Kidney (tissue), 14 donors: ENCODE measurements around the gene CMSS1. TPM values are rescaled to one million over a fixed set of nuclear protein-coding genes. Genes with fewer than 3 reads are reported as not detected.
A peak's percentile ranks its signal among the peaks of the same experiment; 100 is the strongest.

ENCODE experiments used
- DNase-seq, 5 donors: peaks; one replicate each; pipeline ENCODE4 v3.0.0-alpha.2; 2013 to 2020
- FAIRE-seq: peaks from 2 replicates; lab custom pipeline; 2012; peaks lifted over from hg19 to GRCh38; lab: Jason Lieb, UNC
- H3K27ac ChIP-seq, 2 donors: one replicate each; pipeline ENCODE4 v1.7.0; 2013; ENCODE audit warnings: low read depth in 2 of 2, low read length in 2 of 2, inconsistent platforms in 1 of 2
- H3K27me3 ChIP-seq: one replicate; pipeline ENCODE4 v1.7.1; 2013; ENCODE audit warnings: low read length, inconsistent platforms; ENCODE audit not compliant: control insufficient read depth, insufficient read depth
- H3K36me3 ChIP-seq, 3 donors: one replicate each; pipeline versions ENCODE4 v1.7.0 to v1.7.1; 2013; ENCODE audit warnings: low read length in 3 of 3, control low read depth in 1 of 3, inconsistent platforms in 1 of 3; ENCODE audit not compliant: insufficient read depth in 3 of 3, control insufficient read depth in 2 of 3
- H3K4me1 ChIP-seq, 3 donors: one replicate each; pipeline versions ENCODE4 v1.7.0 to v1.7.1; 2013; ENCODE audit warnings: low read length in 3 of 3, inconsistent platforms in 1 of 3, low read depth in 1 of 3; ENCODE audit not compliant: control insufficient read depth in 2 of 3, insufficient read depth in 2 of 3
- H3K4me3 ChIP-seq, 3 donors: one replicate each; pipeline versions ENCODE4 v1.7.0 to v1.8.1; 2013; ENCODE audit warnings: low read length in 3 of 3, control low read depth in 1 of 3, inconsistent platforms in 1 of 3
- H3K9ac ChIP-seq, 3 donors: one replicate each; pipeline versions ENCODE4 v1.7.0 to v1.7.1; 2013; ENCODE audit warnings: low read length in 3 of 3, control low read depth in 1 of 3, inconsistent platforms in 1 of 3
- H3K9me3 ChIP-seq, 3 donors: one replicate each; pipeline versions ENCODE4 v1.7.0 to v1.7.1; 2013; ENCODE audit warnings: low read length in 3 of 3, control low read depth in 1 of 3, inconsistent platforms in 1 of 3; ENCODE audit not compliant: control insufficient read depth in 2 of 3, insufficient read depth in 1 of 3
- CTCF ChIP-seq: IDR thresholded peaks from 3 replicates; pipeline ENCODE4 v1.5.1; 2012; ENCODE audit warnings: mild to moderate bottlenecking, moderate library complexity, borderline replicate concordance; ENCODE audit not compliant: insufficient read depth; ENCODE audit errors: extremely low read depth
- intact Hi-C: fragments of 100-400 bp; cut with DNase I; formaldehyde crosslinking; loops from one replicate; pipeline ENCODE4 v1.11.1; 2022
- polyA plus RNA-seq: library from polyadenylated mRNA; stranded (reverse); fragments of 350-450 nt; fragmentation: Illumina TruSeq; extraction: RNeasy Lipid Tissue Mini Kit (QIAGEN cat#74804); gene quantifications from one replicate; pipeline ENCODE4 v1.2.3, GENCODE V29; 2014; ENCODE audit warnings: low read depth, low replicate concordance; ENCODE audit not compliant: insufficient read depth
- total RNA-seq: library from RNA; stranded (reverse); fragmentation: NEBNext Ultra II Directional; extraction: Animal tissue kit (Norgen Biotek cat#: 25700); gene quantifications from one replicate; pipeline ENCODE4 v1.2.1, GENCODE V29; 2021
- donor health status: control.
- donor health status: control.
- donor health status: control.
- donor health status: control.
- donor health status: control.
- donor health status: DM: yes; HTN: yes; CAD: no.
- donor health status: Normal renal cell carcinoma (clear cell type).

The CMSS1 gene
- total and polyA plus RNA-seq, 2 donors from 2014 or later: 26.4 to 27.0 TPM

DNA sequence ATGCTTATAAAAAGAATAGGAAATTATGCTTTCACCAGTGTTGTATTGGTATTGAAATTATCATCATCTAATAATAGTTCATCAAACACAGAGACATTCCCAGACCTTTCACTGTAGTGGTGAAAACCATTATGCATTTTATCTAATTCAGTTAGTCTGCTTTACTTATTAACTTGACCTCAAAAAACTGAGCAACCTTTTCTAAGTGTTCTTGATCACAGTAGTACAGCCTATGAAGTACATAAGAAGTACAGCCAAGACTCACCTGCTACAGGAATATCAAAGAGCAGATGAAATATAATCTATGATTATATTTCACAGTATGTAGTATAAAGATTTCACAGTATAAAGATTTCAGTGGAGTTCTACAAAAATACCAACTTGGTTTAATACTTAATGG is 221.4 kb downstream of the CMSS1 start:
- H3K27me3 ChIP-seq: no peaks in the 10 kb centered on the region
- DNase-seq (no peak), FAIRE-seq (peak; percentile 89)
- H3K4me3 ChIP-seq: no peak overlapping the region
- no peak overlapping the region for H3K9ac ChIP-seq
- H3K9me3 ChIP-seq: no peaks in the 10 kb centered on the region
- TF ChIP-seq CTCF: no peak
- peaks cover 8 to 21% (median 11%) of the 10 kb centered on the region in 3 donors for H3K4me1 ChIP-seq
- no peaks in the 10 kb centered on the region for H3K36me3 ChIP-seq
- intact Hi-C loops: no loop called here
- no peak overlapping the region for H3K27ac ChIP-seq

DNA sequence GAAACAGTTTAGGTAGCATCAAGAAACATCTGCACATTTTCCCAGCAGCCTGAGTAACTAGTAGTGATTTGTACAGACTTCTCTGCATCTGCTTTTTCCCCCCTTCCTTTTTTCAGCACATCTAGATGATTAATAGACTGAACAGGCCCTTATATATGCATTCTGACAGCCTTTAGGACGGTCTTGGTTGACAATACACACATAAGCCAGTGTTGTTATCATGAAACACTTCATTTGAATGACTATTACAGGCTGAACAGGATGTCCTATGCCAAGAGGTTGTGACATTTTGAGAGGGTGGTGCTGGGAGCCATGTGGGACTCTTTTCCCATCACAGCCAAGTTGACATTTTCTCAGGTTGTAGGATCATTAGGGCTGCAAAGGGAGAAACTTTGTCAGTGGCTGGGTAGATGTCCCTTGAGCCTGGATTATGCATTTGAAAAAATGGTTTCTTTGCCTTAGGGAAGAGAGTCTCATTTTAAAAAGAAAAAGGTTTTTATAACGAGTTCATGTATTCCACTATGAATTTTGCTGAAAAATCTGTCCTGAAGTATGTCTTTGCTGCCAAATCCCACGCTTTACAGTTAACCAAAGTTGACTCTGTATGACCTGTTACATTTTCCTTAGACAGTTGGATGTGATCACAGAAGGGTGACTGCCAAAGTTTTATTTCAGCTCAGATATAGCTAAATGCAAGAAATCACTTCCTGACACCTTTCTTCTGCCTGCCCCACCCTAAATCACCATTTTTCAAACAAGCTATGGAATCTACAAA is 223.0 kb downstream of the CMSS1 start:
- DNase-seq (peak in 3 of 5 donors; percentile 14 to 73 (median 29)), FAIRE-seq (no peak)
- intact Hi-C loops: no loop called here
- peaks cover 8 to 21% (median 11%) of the 10 kb centered on the region in 3 donors for H3K4me1 ChIP-seq
- no peaks in the 10 kb centered on the region for H3K9me3 ChIP-seq
- no peaks in the 10 kb centered on the region for H3K27me3 ChIP-seq
- no peak overlapping the region for H3K4me3 ChIP-seq
- no peaks in the 10 kb centered on the region for H3K36me3 ChIP-seq
- peak overlapping the region in 1 of 3 donors; percentile 30 for H3K9ac ChIP-seq
- H3K27ac ChIP-seq: peak overlapping the region; percentile 79 to 81
- no peak for TF ChIP-seq CTCF

DNA sequence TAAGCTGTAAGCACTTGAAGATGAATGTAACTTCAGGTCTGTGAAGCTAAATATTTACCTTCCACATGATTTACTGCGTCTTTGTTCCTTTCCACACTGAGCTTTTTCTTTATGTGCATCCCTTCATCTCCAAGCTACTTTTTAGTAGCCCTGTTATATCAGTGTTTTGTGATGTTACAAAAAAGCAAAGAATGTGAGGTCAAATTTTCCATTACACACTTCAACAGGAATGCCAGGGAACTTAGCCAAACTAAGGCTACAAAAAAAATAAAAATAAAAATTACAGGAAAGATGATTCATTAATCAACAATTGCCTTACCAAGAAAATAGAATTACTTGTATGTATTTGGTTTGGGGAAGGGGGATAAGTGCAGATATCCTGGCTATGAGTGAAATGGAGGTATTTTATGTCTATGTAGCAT is 223.7 kb downstream of the CMSS1 start:
- no peak for TF ChIP-seq CTCF
- peak overlapping the region; percentile 81 to 89 for H3K27ac ChIP-seq
- FAIRE-seq: peak; percentile 95
- no peak overlapping the region for H3K4me3 ChIP-seq
- intact Hi-C loops: no loop called here
- H3K9ac ChIP-seq: peak overlapping the region in 1 of 3 donors; percentile 30
- H3K27me3 ChIP-seq: no peaks in the 10 kb centered on the region
- no peaks in the 10 kb centered on the region for H3K9me3 ChIP-seq
- no peaks in the 10 kb centered on the region for H3K36me3 ChIP-seq
- peaks cover 8 to 22% (median 11%) of the 10 kb centered on the region in 3 donors for H3K4me1 ChIP-seq
- DNase-seq: peak in 2 of 5 donors; percentile 51 to 70
